OCI-LY3 (cell line): ENCODE measurements around the gene PACS2.

Experiments used
- EZH2phosphoT487 ChIP-seq: fragments of 200-600 bp; shearing (Covaris generic); IDR thresholded peaks from 2 replicates; pipeline ENCODE4 v1.6.1; 2018; ENCODE audit warnings: antibody characterized with exemption, mixed run types, low read depth
- TF ChIP-seq, protein P1 (sequence below): fragments of 200-600, 300-600 bp; sonication (generic); IDR thresholded peaks from 2 replicates; pipeline ENCODE4 v1.5.1; 2014; ENCODE audit warnings: antibody characterized with exemption, low read length, low read depth

DNA sequence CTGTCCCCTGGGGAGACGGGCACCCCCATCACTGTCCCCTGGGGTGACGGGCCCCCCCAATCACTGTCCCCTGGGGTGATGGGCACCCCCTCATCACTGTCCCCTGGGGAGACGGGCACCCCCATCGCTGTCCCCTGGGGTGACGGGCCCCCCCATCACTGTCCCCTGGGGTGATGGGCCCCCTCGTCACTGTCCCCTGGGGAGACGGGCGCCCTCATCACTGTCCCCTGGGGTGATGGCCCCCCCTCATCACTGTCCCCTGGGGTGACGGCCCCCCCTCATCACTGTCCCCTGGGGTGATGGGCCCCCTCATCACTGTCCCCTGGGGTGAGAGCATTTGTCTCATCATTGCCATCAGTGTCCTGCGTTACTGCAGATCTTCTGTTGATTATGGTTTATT, 38.6 kb downstream of the PACS2 start:
- TF ChIP-seq, protein P1, sequence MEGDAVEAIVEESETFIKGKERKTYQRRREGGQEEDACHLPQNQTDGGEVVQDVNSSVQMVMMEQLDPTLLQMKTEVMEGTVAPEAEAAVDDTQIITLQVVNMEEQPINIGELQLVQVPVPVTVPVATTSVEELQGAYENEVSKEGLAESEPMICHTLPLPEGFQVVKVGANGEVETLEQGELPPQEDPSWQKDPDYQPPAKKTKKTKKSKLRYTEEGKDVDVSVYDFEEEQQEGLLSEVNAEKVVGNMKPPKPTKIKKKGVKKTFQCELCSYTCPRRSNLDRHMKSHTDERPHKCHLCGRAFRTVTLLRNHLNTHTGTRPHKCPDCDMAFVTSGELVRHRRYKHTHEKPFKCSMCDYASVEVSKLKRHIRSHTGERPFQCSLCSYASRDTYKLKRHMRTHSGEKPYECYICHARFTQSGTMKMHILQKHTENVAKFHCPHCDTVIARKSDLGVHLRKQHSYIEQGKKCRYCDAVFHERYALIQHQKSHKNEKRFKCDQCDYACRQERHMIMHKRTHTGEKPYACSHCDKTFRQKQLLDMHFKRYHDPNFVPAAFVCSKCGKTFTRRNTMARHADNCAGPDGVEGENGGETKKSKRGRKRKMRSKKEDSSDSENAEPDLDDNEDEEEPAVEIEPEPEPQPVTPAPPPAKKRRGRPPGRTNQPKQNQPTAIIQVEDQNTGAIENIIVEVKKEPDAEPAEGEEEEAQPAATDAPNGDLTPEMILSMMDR: no peak
- TF ChIP-seq EZH2phosphoT487: no peak
